IMR-90 (cell line): ENCODE results near the gene RPP21. TPM values are rescaled to one million over a fixed set of nuclear protein-coding genes. Genes with fewer than 3 reads are reported as not detected.

Experiments used
- ATAC-seq: fragments of 200-7000 bp; cut with Tn5 transposase; 2 replicates; pipeline ENCODE4 v1.9.1; 2020; ENCODE audit warnings: low read depth, mild to moderate bottlenecking, moderate library complexity
- BruUV-seq: library from RNA; stranded (reverse); fragments of 400-500 nt; replicated peaks from 2 replicates; lab custom pipeline; 2021; lab: Mats Ljungman, UMichigan
- CTCF ChIA-PET: fragments of 300-600 bp; formaldehyde crosslinking; extraction: SDS; loops from one replicate; lab custom pipeline; 2021; ENCODE audit warnings: antibody characterized with exemption; lab: Yijun Ruan, JAX
- POLR2A ChIA-PET: fragments of 300-600 bp; sonication (Branson Sonifier 250); formaldehyde crosslinking; loops from one replicate; lab custom pipeline; 2022; ENCODE audit warnings: antibody characterized with exemption; ENCODE audit not compliant: unreplicated experiment; lab: Charles Lee
- DNase-seq: peaks from one replicate; pipeline ENCODE4 v3.0.0; 2013
- H2AFZ ChIP-seq: replicated peaks from 2 replicates; pipeline ENCODE3; 2013; ENCODE audit warnings: low read length, mild to moderate bottlenecking; ENCODE audit not compliant: poor library complexity
- H2AK5ac ChIP-seq: 2 replicates; pipeline ENCODE4 v1.6.1; 2013; ENCODE audit warnings: low read depth, low read length, inconsistent platforms
- H2AK9ac ChIP-seq: replicated peaks from 2 replicates; pipeline ENCODE3; 2013; ENCODE audit warnings: mild to moderate bottlenecking, low read depth, low read length, moderate library complexity; ENCODE audit not compliant: poor library complexity
- H2BK120ac ChIP-seq: 2 replicates; pipeline ENCODE4 v1.6.1; 2013; ENCODE audit warnings: low read depth, low read length, inconsistent platforms
- H2BK15ac ChIP-seq: 3 replicates; pipeline ENCODE4 v1.6.1; 2013; ENCODE audit warnings: low read depth, low read length, inconsistent platforms
- H2BK20ac ChIP-seq: 2 replicates; pipeline ENCODE4 v1.6.1; 2013; ENCODE audit warnings: low read depth, mild to moderate bottlenecking, inconsistent platforms, low read length, moderate library complexity
- H2BK5ac ChIP-seq: 2 replicates; pipeline ENCODE4 v1.6.1; 2013; ENCODE audit warnings: mild to moderate bottlenecking, low read depth, low read length, inconsistent platforms; ENCODE audit not compliant: poor library complexity, severe bottlenecking
- H3K14ac ChIP-seq: replicated peaks from 2 replicates; pipeline ENCODE4 v1.6.1; 2013; ENCODE audit warnings: low read depth, low read length, inconsistent platforms
- H3K18ac ChIP-seq: 2 replicates; pipeline ENCODE4 v1.6.1; 2013; ENCODE audit warnings: low read depth, low read length, control low read depth
- H3K23ac ChIP-seq: 2 replicates; pipeline ENCODE4 v1.6.1; 2013; ENCODE audit warnings: low read depth, low read length, inconsistent platforms
- H3K27ac ChIP-seq: 2 replicates; pipeline ENCODE4 v1.5.1; 2013; ENCODE audit warnings: mild to moderate bottlenecking, control low read depth, low read length; ENCODE audit not compliant: insufficient read depth
- H3K27me3 ChIP-seq: 2 replicates; pipeline ENCODE4 v1.6.1; 2013; ENCODE audit warnings: low read length; ENCODE audit not compliant: control insufficient read depth, insufficient read depth
- H3K36me3 ChIP-seq: 2 replicates; pipeline ENCODE4 v1.6.1; 2013; ENCODE audit warnings: low read length, mixed read lengths; ENCODE audit not compliant: control insufficient read depth, insufficient read depth
- H3K4ac ChIP-seq: 2 replicates; pipeline ENCODE4 v1.6.1; 2013; ENCODE audit warnings: low read depth, low read length, inconsistent platforms
- H3K4me1 ChIP-seq: 2 replicates; pipeline ENCODE4 v1.6.1; 2013; ENCODE audit warnings: low read length, mixed read lengths; ENCODE audit not compliant: control insufficient read depth, insufficient read depth
- H3K4me2 ChIP-seq: 2 replicates; pipeline ENCODE4 v1.6.1; 2013; ENCODE audit warnings: low read depth, mild to moderate bottlenecking, control low read depth, low read length, moderate library complexity
- H3K4me3 ChIP-seq: 2 replicates; pipeline ENCODE4 v1.5.1; 2013; ENCODE audit warnings: low read depth, mild to moderate bottlenecking, control low read depth, low read length, moderate library complexity; ENCODE audit not compliant: insufficient read depth
- H3K56ac ChIP-seq: 2 replicates; pipeline ENCODE4 v1.6.1; 2013; ENCODE audit warnings: low read length, inconsistent platforms; ENCODE audit not compliant: insufficient read depth; ENCODE audit errors: extremely low read depth
- H3K79me1 ChIP-seq, 2 experiments: 2 replicates each; pipeline ENCODE4 v1.6.1; 2013; ENCODE audit warnings: low read length in 2 of 2, inconsistent platforms in 1 of 2, low read depth in 1 of 2
- H3K9ac ChIP-seq: 2 replicates; pipeline ENCODE4 v1.6.1; 2013; ENCODE audit warnings: low read depth, low read length, control low read depth
- H3K9me1 ChIP-seq: 2 replicates; pipeline ENCODE4 v1.6.1; 2013; ENCODE audit warnings: low read length, inconsistent platforms; ENCODE audit not compliant: insufficient read depth
- H3K9me3 ChIP-seq: 2 replicates; pipeline ENCODE4 v1.6.1; 2013; ENCODE audit warnings: low read length; ENCODE audit not compliant: control insufficient read depth, insufficient read depth
- H4K20me1 ChIP-seq: 2 replicates; pipeline ENCODE4 v1.6.1; 2013; ENCODE audit warnings: low read length, inconsistent platforms; ENCODE audit not compliant: insufficient read depth
- H4K5ac ChIP-seq: 2 replicates; pipeline ENCODE4 v1.6.1; 2013; ENCODE audit warnings: mild to moderate bottlenecking, low read depth, low read length, control low read depth
- H4K8ac ChIP-seq, 2 experiments: 2 replicates each; pipeline ENCODE4 v1.6.1; 2013; ENCODE audit warnings: low read depth in 2 of 2, low read length in 2 of 2, control low read depth in 1 of 2, inconsistent platforms in 1 of 2
- H4K91ac ChIP-seq: 2 replicates; pipeline ENCODE4 v1.6.1; 2013; ENCODE audit warnings: low read depth, low read length, inconsistent platforms; ENCODE audit not compliant: insufficient read depth
- FOS ChIP-seq: fragments of 150-350 bp; IDR thresholded peaks from 2 replicates; pipeline ENCODE4 v1.6.1; 2016; ENCODE audit warnings: low read depth, low read length
- MAFK ChIP-seq: IDR thresholded peaks from 2 replicates; pipeline ENCODE4 v1.6.1; 2012; ENCODE audit warnings: low read depth, low read length, improper control_type of control experiment
- MAZ ChIP-seq: IDR thresholded peaks from 2 replicates; pipeline ENCODE4 v1.6.1; 2012; ENCODE audit warnings: low read depth, mild to moderate bottlenecking, low read length, improper control_type of control experiment, moderate library complexity, borderline replicate concordance
- POLR2A ChIP-seq: IDR thresholded peaks from 2 replicates; pipeline ENCODE4 v1.6.1; 2012; ENCODE audit warnings: mild to moderate bottlenecking, low read depth, low read length
- RCOR1 ChIP-seq: IDR thresholded peaks from 2 replicates; pipeline ENCODE4 v1.6.1; 2012; ENCODE audit warnings: mild to moderate bottlenecking, low read length, improper control_type of control experiment; ENCODE audit not compliant: insufficient replicate concordance
- SMC3 ChIP-seq: fragments of 150-350 bp; IDR thresholded peaks from 2 replicates; pipeline ENCODE4 v1.6.1; 2016; ENCODE audit warnings: low read depth, mild to moderate bottlenecking, antibody characterized with exemption, low read length, moderate library complexity
- WGBS, 2 experiments: methylation state at CpG; one replicate each; pipeline versions ENCODE4 v1.1.5 to v1.1.7; 2013; ENCODE audit warnings: missing lambda C conversion rate in 2 of 2; ENCODE audit not compliant: insufficient read length in 1 of 2; ENCODE audit errors: extremely low coverage in 2 of 2; 5-methylcytosine and 5-hydroxymethylcytosine counted together
- dilution Hi-C: fragments of 300-500 bp; cut with HindIII; formaldehyde crosslinking; loops from one replicate; pipeline ENCODE4 v1.14.3; 2018; ENCODE audit warnings: low sequenced_read_pairs; ENCODE audit not compliant: unreplicated experiment
- in situ Hi-C: fragments of 300-500 bp; cut with MboI; formaldehyde crosslinking; loops from 3 replicates; pipeline ENCODE4 v1.14.3; 2019; ENCODE audit warnings: low sequenced_read_pairs, inconsistent platforms, mixed read lengths
- intact Hi-C: fragments of 100-400 bp; cut with micrococcal nuclease; formaldehyde crosslinking; loops from 2 replicates; pipeline ENCODE4 v1.10.0; 2022
- polyA plus RNA-seq, 3 experiments: library from polyadenylated mRNA; depleted of rRNA; stranded (reverse); fragments of >200 nt; gene quantifications; 2 replicates each; pipeline ENCODE4 v1.2.3, GENCODE V29; 2012; ENCODE audit warnings: low replicate concordance in 1 of 3
- total RNA-seq: library from RNA; depleted of rRNA; stranded (reverse); fragments of >200 nt; gene quantifications from 2 replicates; pipeline ENCODE4 v1.2.3, GENCODE V29; 2012
- TF ChIP-seq, protein P1 (sequence below): conservative IDR thresholded peaks from 2 replicates; pipeline ENCODE4 v1.5.1; 2012; ENCODE audit warnings: mild to moderate bottlenecking, low read depth, low read length, improper control_type of control experiment
- TF ChIP-seq, protein P2 (sequence below): fragments of 150-350 bp; IDR thresholded peaks from 2 replicates; pipeline ENCODE4 v1.6.1; 2017; ENCODE audit warnings: mild to moderate bottlenecking, antibody characterized with exemption, low read length, low read depth

The RPP21 gene
- total and polyA plus RNA-seq, 2 of the 4 experiments (the other 2 are of a cell fraction), result 28.9 to 79.1 TPM

DNA sequence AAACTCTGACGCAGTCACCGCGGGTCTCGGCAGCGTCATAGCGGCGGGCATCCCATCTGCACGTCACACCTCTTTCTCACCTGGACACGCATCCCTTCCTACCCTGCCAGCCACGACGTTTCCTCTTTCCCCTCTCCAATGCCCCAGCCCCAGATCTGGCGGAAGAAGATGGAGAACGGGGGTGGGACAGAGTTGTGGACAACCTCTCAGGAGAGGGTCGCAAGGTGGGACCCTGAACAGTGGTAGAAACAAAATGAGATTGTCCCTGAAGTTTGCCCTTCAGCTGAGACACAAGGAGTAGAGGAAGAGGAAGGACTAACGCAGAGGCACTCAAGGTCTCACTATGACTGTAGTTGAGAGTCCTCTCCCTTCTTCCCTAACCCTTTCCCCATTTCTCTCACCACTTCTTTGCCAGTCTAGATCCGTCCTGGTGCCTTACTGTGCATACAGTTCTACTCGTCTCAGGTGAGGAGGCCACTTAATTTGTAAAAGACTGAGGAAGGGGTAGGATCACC is 17.7 kb upstream of the RPP21 start:
- peak overlapping the region; percentile 64 for H4K91ac ChIP-seq
- in situ Hi-C loops, result no loop called here
- peak overlapping the region; percentile 78 for H3K23ac ChIP-seq
- H4K5ac ChIP-seq, result peak overlapping the region; percentile 78
- intact Hi-C loops, result loop anchor here (5.0 kb wide), 1 partner anchor 70 kb away; no protein-coding TSS in a partner anchor
- H3K56ac ChIP-seq, result peak overlapping the region; percentile 66
- no peaks in the 10 kb centered on the region for H3K27me3 ChIP-seq
- H3K4ac ChIP-seq, result peak overlapping the region; percentile 96
- H2BK120ac ChIP-seq, result peak overlapping the region; percentile 45
- peak overlapping the region; percentile 84 for H2AK9ac ChIP-seq
- dilution Hi-C loops, result no loop called here
- peaks cover 17% of the 10 kb centered on the region for H4K20me1 ChIP-seq
- peaks cover 13% of the 10 kb centered on the region; the same call in 1 of the 2 replicates for H3K36me3 ChIP-seq
- peak overlapping the region; percentile 89 for H2AK5ac ChIP-seq
- BruUV-seq, result TSS peak; percentile 41
- H3K4me3 ChIP-seq, result peak overlapping the region; percentile 96
- H3K18ac ChIP-seq, result peak overlapping the region; percentile 80
- H3K9me3 ChIP-seq, result no peaks in the 10 kb centered on the region
- no peak for DNase-seq
- H3K4me2 ChIP-seq, result peak overlapping the region; percentile 86
- H3K9me1 ChIP-seq, result peaks cover 4% of the 10 kb centered on the region
- peak overlapping the region; percentile 30; the same call in 1 of the 3 replicates for H2BK15ac ChIP-seq
- TF ChIP-seq, protein P1, sequence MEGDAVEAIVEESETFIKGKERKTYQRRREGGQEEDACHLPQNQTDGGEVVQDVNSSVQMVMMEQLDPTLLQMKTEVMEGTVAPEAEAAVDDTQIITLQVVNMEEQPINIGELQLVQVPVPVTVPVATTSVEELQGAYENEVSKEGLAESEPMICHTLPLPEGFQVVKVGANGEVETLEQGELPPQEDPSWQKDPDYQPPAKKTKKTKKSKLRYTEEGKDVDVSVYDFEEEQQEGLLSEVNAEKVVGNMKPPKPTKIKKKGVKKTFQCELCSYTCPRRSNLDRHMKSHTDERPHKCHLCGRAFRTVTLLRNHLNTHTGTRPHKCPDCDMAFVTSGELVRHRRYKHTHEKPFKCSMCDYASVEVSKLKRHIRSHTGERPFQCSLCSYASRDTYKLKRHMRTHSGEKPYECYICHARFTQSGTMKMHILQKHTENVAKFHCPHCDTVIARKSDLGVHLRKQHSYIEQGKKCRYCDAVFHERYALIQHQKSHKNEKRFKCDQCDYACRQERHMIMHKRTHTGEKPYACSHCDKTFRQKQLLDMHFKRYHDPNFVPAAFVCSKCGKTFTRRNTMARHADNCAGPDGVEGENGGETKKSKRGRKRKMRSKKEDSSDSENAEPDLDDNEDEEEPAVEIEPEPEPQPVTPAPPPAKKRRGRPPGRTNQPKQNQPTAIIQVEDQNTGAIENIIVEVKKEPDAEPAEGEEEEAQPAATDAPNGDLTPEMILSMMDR, result no peak
- no peak for TF ChIP-seq FOS
- TF ChIP-seq SMC3, result no peak
- no peak for TF ChIP-seq MAFK
- no peak for TF ChIP-seq RCOR1
- TF ChIP-seq POLR2A, result no peak
- no peak for TF ChIP-seq MAZ
- TF ChIP-seq, protein P2, sequence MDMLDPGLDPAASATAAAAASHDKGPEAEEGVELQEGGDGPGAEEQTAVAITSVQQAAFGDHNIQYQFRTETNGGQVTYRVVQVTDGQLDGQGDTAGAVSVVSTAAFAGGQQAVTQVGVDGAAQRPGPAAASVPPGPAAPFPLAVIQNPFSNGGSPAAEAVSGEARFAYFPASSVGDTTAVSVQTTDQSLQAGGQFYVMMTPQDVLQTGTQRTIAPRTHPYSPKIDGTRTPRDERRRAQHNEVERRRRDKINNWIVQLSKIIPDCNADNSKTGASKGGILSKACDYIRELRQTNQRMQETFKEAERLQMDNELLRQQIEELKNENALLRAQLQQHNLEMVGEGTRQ, result no peak
- H4K8ac ChIP-seq, result peak overlapping the region; percentile 96 to 99
- WGBS, 2 experiments, result no CpG with 5 or more reads among the region's 17 CpGs
- peak overlapping the region; percentile 96 for H2AFZ ChIP-seq
- H3K9ac ChIP-seq, result peak overlapping the region; percentile 92
- ChIA-PET POLR2A (no interaction called here), CTCF (no interaction called here)
- no peak for ATAC-seq
- peak overlapping the region; percentile 73 for H3K14ac ChIP-seq
- H3K27ac ChIP-seq, result peak overlapping the region; percentile 84
- peak overlapping the region; percentile 88 for H2BK5ac ChIP-seq
- 0 out of 2 replicates have a peak overlapping the region, but pooled peaks have one; percentile 26 for H2BK20ac ChIP-seq
- peaks cover 4% of the 10 kb centered on the region; the same call in 1 of the 2 replicates for H3K4me1 ChIP-seq
- H3K79me1 ChIP-seq, result peaks cover 14 to 27% of the 10 kb centered on the region in 2 experiments
